ENCODE results near the gene PGGT1B.

The PGGT1B gene

GRCh38 chr5:115170929-115171510 is 91.7 kb downstream of the PGGT1B start:
- Histone ChIP-seq H3K36me3 (ENCODE audit: low read length) (no peaks in the 10 kb centered on the region), H3K9me3 (ENCODE audit: insufficient read depth, low read length) (peaks cover 11% of the 10 kb centered on the region; the same call in 1 of the 2 replicates), H3K9ac (ENCODE audit: low read length) (peak overlapping the region; percentile 57; the same call in 1 of the 2 replicates), H3K4me3 (ENCODE audit: insufficient read depth, low read length, poor library complexity, severe bottlenecking) (peak overlapping the region; percentile 69), H3K4me2 (ENCODE audit: low read depth, low read length, poor library complexity, severe bottlenecking) (peak overlapping the region; percentile 68), H3K9me2 (replicated peaks; ENCODE audit: insufficient read depth, low read length) (no peaks in the 10 kb centered on the region), H3K27ac (ENCODE audit: low read depth, low read length) (no peak overlapping the region), H3K27me3 (ENCODE audit: low read length) (no peaks in the 10 kb centered on the region), H2AFZ (ENCODE audit: low read depth, low read length, severe bottlenecking) (no peak overlapping the region), H4K20me1 (ENCODE audit: low read depth, low read length) (no peaks in the 10 kb centered on the region), H3F3A (ENCODE audit: insufficient read depth) (peaks cover 8% of the 10 kb centered on the region; the same call in 1 of the 2 replicates), H3K79me2 (ENCODE audit: insufficient read depth, low read length) (no peaks in the 10 kb centered on the region)
- no peak for TF ChIP-seq EZH2phosphoT487 (conservative IDR thresholded peaks at IDR 0.05; ENCODE audit: low read length)
- TF ChIP-seq CTCF (IDR thresholded peaks at IDR 0.05; ENCODE audit: insufficient read depth, low read length, poor library complexity, severe bottlenecking), result no peak

DNA sequence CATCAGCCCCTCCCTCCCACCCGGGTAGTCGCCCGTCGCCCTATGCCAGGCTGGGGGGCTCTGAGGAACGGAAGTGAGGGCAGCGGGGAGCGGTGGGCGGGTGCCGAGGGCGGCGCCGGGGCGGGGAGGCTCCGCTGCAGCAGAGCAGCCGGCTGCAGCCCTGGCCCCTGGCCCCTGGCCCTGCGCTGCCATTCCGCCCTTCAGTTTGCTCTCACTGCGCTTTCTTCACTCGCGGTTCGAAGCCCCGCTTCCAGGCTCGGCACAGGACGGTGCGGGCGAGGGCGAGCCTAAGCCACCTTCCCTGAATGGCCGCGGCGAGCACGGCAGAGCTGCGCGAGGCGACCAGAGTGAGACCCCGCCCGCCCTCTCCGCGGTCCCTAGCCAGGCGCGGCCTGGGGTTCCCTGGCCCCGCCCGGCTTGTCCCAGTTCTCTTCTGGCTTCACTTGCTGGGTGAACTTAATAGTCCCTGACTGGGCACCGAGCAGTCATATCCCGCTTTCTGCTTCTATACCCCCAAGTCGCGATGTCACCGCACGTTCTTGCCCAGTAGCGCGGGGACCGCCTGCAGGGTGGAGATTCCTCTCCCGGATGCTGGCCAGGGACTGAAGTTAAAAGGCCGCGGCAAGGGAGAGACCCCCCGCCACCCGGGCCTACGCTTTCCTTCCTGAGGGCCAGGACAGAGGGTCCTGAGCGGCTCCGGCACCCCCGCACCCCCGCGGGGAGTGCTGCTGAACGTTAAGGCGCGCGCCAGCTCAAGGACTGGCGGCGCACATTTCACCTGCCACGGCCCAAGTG is 92.3 kb downstream of the PGGT1B start:
- peak overlapping the region; percentile 57 for H3K9ac ChIP-seq (ENCODE audit: low read length)

DNA sequence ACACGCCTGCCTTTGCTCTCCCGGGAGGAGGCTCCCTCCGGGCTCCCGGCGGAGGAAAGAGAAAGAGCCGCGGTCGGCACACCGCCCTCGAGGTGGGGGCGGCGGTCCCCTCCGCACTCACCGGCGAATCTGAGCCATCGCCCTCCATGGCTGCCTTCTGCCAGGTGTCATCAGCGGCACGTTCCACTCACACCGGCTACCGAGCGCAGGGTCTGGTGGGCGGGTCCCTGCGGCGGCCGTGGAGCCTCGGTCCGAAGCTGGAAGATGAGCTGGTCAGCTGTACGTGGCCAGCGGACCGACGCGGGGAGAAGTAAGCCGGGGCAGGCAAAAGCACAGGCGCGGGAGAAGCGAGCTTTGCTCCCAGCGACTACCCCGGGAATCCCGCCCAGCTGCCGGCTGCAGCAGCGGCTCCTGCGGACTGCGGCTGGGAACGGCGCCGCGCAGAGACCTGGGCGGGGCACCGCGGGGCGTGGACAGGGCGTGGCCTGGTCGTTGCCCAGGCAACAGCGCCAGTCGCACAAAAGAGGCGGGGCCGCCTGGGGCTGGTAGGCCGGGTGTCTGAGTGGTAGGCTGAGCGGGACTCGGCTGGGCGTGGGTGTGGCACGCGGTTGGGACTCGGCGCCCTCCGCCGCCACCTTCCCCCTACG is 93.1 kb downstream of the PGGT1B start, which contains the start of gene TRIM36:
TSS of gene TRIM36 (minus strand) at position 422 of the 647 bp plus-strand sequence. CDS start at position 148, 274 bp downstream.
- peak within 1 kb of the TSS; percentile 61 for H3K9ac ChIP-seq (ENCODE audit: low read length)
- peaks cover 11% of the 10 kb centered on the region; the same call in 1 of the 2 replicates for H3K9me3 ChIP-seq (ENCODE audit: insufficient read depth, low read length)
- peaks cover 8% of the 10 kb centered on the region; the same call in 1 of the 2 replicates for H3F3A ChIP-seq (ENCODE audit: insufficient read depth)
- H3K27ac ChIP-seq (ENCODE audit: low read depth, low read length), result no peak within 1 kb of the TSS
- H3K4me2 ChIP-seq (ENCODE audit: low read depth, low read length, poor library complexity, severe bottlenecking), result peak within 1 kb of the TSS; percentile 68
- H3K4me3 ChIP-seq (ENCODE audit: insufficient read depth, low read length, poor library complexity, severe bottlenecking), result peak within 1 kb of the TSS; percentile 69
- peak within 1 kb of the TSS; percentile 94 for H2AFZ ChIP-seq (ENCODE audit: low read depth, low read length, severe bottlenecking)
- H3K27me3 ChIP-seq (ENCODE audit: low read length), result no peaks in the 10 kb centered on the region
- H3K36me3 ChIP-seq (ENCODE audit: low read length), result no peaks in the 10 kb centered on the region
- no peaks in the 10 kb centered on the region for H4K20me1 ChIP-seq (ENCODE audit: low read depth, low read length)
- H3K9me2 ChIP-seq (replicated peaks; ENCODE audit: insufficient read depth, low read length), result no peaks in the 10 kb centered on the region
- no peaks in the 10 kb centered on the region for H3K79me2 ChIP-seq (ENCODE audit: insufficient read depth, low read length)
- TF ChIP-seq EZH2phosphoT487 (conservative IDR thresholded peaks at IDR 0.05; ENCODE audit: low read length) (no peak), CTCF (IDR thresholded peaks at IDR 0.05; ENCODE audit: insufficient read depth, low read length, poor library complexity, severe bottlenecking) (no peak)

More for the DNA sequence above, 92.3 kb downstream of the PGGT1B start:
- H3K36me3 ChIP-seq (ENCODE audit: low read length), result no peaks in the 10 kb centered on the region
- peaks cover 8% of the 10 kb centered on the region; the same call in 1 of the 2 replicates for H3F3A ChIP-seq (ENCODE audit: insufficient read depth)
- no peaks in the 10 kb centered on the region for H3K79me2 ChIP-seq (ENCODE audit: insufficient read depth, low read length)
- no peak for TF ChIP-seq EZH2phosphoT487 (conservative IDR thresholded peaks at IDR 0.05; ENCODE audit: low read length)
- TF ChIP-seq CTCF (IDR thresholded peaks at IDR 0.05; ENCODE audit: insufficient read depth, low read length, poor library complexity, severe bottlenecking), result no peak
- peak overlapping the region; percentile 68 for H3K4me2 ChIP-seq (ENCODE audit: low read depth, low read length, poor library complexity, severe bottlenecking)
- H3K9me2 ChIP-seq (replicated peaks; ENCODE audit: insufficient read depth, low read length), result no peaks in the 10 kb centered on the region
- no peaks in the 10 kb centered on the region for H3K27me3 ChIP-seq (ENCODE audit: low read length)
- H2AFZ ChIP-seq (ENCODE audit: low read depth, low read length, severe bottlenecking), result peak overlapping the region; percentile 94
- no peak overlapping the region for H3K27ac ChIP-seq (ENCODE audit: low read depth, low read length)
- H4K20me1 ChIP-seq (ENCODE audit: low read depth, low read length), result no peaks in the 10 kb centered on the region
- H3K4me3 ChIP-seq (ENCODE audit: insufficient read depth, low read length, poor library complexity, severe bottlenecking), result peak overlapping the region; percentile 69
- H3K9me3 ChIP-seq (ENCODE audit: insufficient read depth, low read length), result peaks cover 11% of the 10 kb centered on the region; the same call in 1 of the 2 replicates

Measured in SU-DHL-6 (cell line).